SK-MEL-5 (cell line): ENCODE results near the gene PGAP6. TPM values are rescaled to one million over a fixed set of nuclear protein-coding genes. Genes with fewer than 3 reads are reported as not detected.
A peak's percentile ranks its signal among the peaks of the same experiment; 100 is the strongest.
"Not testable (repeated sequence)": the region's sequence is repeated elsewhere in the genome, so short reads cannot be mapped to it uniquely, and the experiment has no call there.

ENCODE experiments used
- DNase-seq: peaks from one replicate; pipeline ENCODE4 v3.0.0-alpha.2; 2016; ENCODE audit warnings: low read depth, low spot score
- in situ Hi-C: cut with HindIII; loops from 2 replicates; pipeline ENCODE4 v1.10.0; 2016; ENCODE audit warnings: low sequenced_read_pairs, high pct_unique_total_duplicates, low pct_unique_long_range_greater_than_20kb
- total RNA-seq: library from RNA; depleted of rRNA; stranded (reverse); fragments of >200 nt; shearing (Covaris generic); gene quantifications from 2 replicates; pipeline ENCODE4 v1.2.3, GENCODE V29; 2014

Gene PGAP6
- total RNA-seq, 1 experiment from 2014 or later: 94.0 TPM

GRCh38 chr16:405548-406506 lies 24.0 kb upstream of the PGAP6 start:
- DNase-seq: no peak
- in situ Hi-C loops: no loop called here

GRCh38 chr16:404971-405486 lies 23.3 kb upstream of the PGAP6 start:
- in situ Hi-C loops: no loop called here
- no peak for DNase-seq

GRCh38 chr16:401468-402348 lies 19.9 kb upstream of the PGAP6 start, which contains the start of gene DECR2:
Gene DECR2, plus strand, starts transcription at chr16:401885. Its CDS starts 79 bp downstream, at chr16:401964.
- peak; percentile 79 for DNase-seq
- in situ Hi-C loops: no loop called here

GRCh38 chr16:400061-400591 lies 18.3 kb upstream of the PGAP6 start:
- in situ Hi-C loops: no loop called here
- DNase-seq: no peak

GRCh38 chr16:399340-400019 lies 17.7 kb upstream of the PGAP6 start:
- DNase-seq: no peak
- in situ Hi-C loops: no loop called here

GRCh38 chr16:398561-399339 lies 17.0 kb upstream of the PGAP6 start:
- in situ Hi-C loops: no loop called here
- no peak for DNase-seq

- in situ Hi-C loops: no loop called here
- DNase-seq: peak; percentile 66
Observed at GRCh38 chr16:397736-398332, 16.1 kb upstream of the PGAP6 start.

GRCh38 chr16:397135-397661 lies 15.4 kb upstream of the PGAP6 start, which contains the start of gene NME4:
Gene NME4, plus strand, starts transcription at chr16:397199. Its CDS starts 24 bp downstream, at chr16:397223.
- in situ Hi-C loops: no loop called here
- DNase-seq: no peak

- peak; percentile 69 for DNase-seq
- in situ Hi-C loops: no loop called here
Observed at GRCh38 chr16:396605-397004, 14.8 kb upstream of the PGAP6 start.

GRCh38 chr16:396199-396598 lies 14.4 kb upstream of the PGAP6 start:
- in situ Hi-C loops: no loop called here
- no peak for DNase-seq

GRCh38 chr16:392450-393030 lies 10.8 kb upstream of the PGAP6 start:
- DNase-seq: no peak
- in situ Hi-C loops: no loop called here

GRCh38 chr16:391885-392335 lies 10.1 kb upstream of the PGAP6 start:
- DNase-seq: peak; percentile 58
- in situ Hi-C loops: no loop called here

GRCh38 chr16:389352-389751 lies 7.6 kb upstream of the PGAP6 start:
- in situ Hi-C loops: no loop called here
- DNase-seq: no peak

- in situ Hi-C loops, DNase-seq: not testable (repeated sequence)
Observed at GRCh38 chr16:387761-388666, 6.2 kb upstream of the PGAP6 start.
